SK-N-SH (cell line): ENCODE results near the gene DNAH3. TPM values are rescaled to one million over a fixed set of nuclear protein-coding genes. Genes with fewer than 3 reads are reported as not detected.

Experiments
- CTCF ChIA-PET: fragments of 300-600, 350-600 bp; formaldehyde crosslinking; extraction: SDS; loops from one replicate; lab custom pipeline; 2021; lab: Yijun Ruan, JAX
- POLR2A ChIA-PET: fragments of 350-600 bp; sonication (Branson Sonifier 250); formaldehyde crosslinking; extraction: SDS; loops from one replicate; lab custom pipeline; 2020; ENCODE audit warnings: antibody characterized with exemption, inconsistent platforms; lab: Yijun Ruan, JAX
- DNase-seq: peaks from one replicate; pipeline ENCODE4 v3.0.0; 2012
- H2AFZ ChIP-seq: fragments of 200-600 bp; sonication (generic); 2 replicates; pipeline ENCODE4 v1.8.1; 2016; ENCODE audit warnings: antibody characterized with exemption, mild to moderate bottlenecking, low read depth
- H3F3A ChIP-seq: fragments of 200-600 bp; sonication (generic); replicated peaks from 2 replicates; pipeline ENCODE3; 2016; ENCODE audit warnings: antibody characterized with exemption, mild to moderate bottlenecking; ENCODE audit not compliant: insufficient read depth
- H3K27ac ChIP-seq, 2 experiments: fragments of 200-500 bp in 1 of 2; fragments of 200-600 bp in 1 of 2; sonication (Bioruptor generic) in 1 of 2; sonication (generic), shearing (Covaris generic) in 1 of 2; 2 replicates each; pipeline versions ENCODE4 v1.5.1 to v1.6.1; 2014 to 2016; ENCODE audit warnings: low read depth in 2 of 2, inconsistent platforms in 1 of 2, low read length in 1 of 2, mild to moderate bottlenecking in 1 of 2, mixed read lengths in 1 of 2
- H3K27me3 ChIP-seq: fragments of 200-600 bp; sonication (generic), shearing (Covaris generic); 2 replicates; pipeline ENCODE4 v1.6.1; 2016; ENCODE audit warnings: mixed run types; ENCODE audit not compliant: insufficient read depth
- H3K36me3 ChIP-seq, 2 experiments: fragments of 200-500 bp in 1 of 2; fragments of 200-600 bp in 1 of 2; sonication (Bioruptor generic) in 1 of 2; sonication (generic) in 1 of 2; replicated peaks in 1 of 2; 2 replicates each; pipeline versions ENCODE3 to v1.5.1; 2014 to 2016; ENCODE audit warnings: low read length in 1 of 2, mild to moderate bottlenecking in 1 of 2; ENCODE audit not compliant: insufficient read depth in 2 of 2, control insufficient read depth in 1 of 2
- H3K4me1 ChIP-seq, 2 experiments: fragments of 200-500 bp in 1 of 2; fragments of 200-600 bp in 1 of 2; sonication (Bioruptor generic) in 1 of 2; sonication (generic), shearing (Covaris generic) in 1 of 2; 2 replicates each; pipeline versions ENCODE4 v1.5.1 to v1.6.1; 2014 to 2016; ENCODE audit warnings: low read depth in 1 of 2, low read length in 1 of 2, mixed run types in 1 of 2; ENCODE audit not compliant: insufficient read depth in 2 of 2, control insufficient read depth in 1 of 2
- H3K4me2 ChIP-seq: fragments of 200-600 bp; sonication (generic), shearing (Covaris generic); 2 replicates; pipeline ENCODE4 v1.6.1; 2017; ENCODE audit warnings: mixed run types
- H3K4me3 ChIP-seq, 2 experiments: fragments of 200-500 bp in 1 of 2; fragments of 200-600 bp in 1 of 2; sonication (Bioruptor generic) in 1 of 2; sonication (generic), shearing (Covaris generic) in 1 of 2; 2 replicates each; pipeline versions ENCODE4 v1.5.1 to v1.8.1; 2014 to 2016; ENCODE audit warnings: low read depth in 2 of 2, inconsistent platforms in 1 of 2, low read length in 1 of 2, mild to moderate bottlenecking in 1 of 2, mixed read lengths in 1 of 2, moderate library complexity in 1 of 2
- H3K79me2 ChIP-seq: fragments of 200-600 bp; sonication (generic); 2 replicates; pipeline ENCODE4 v1.8.1; 2017; ENCODE audit warnings: mild to moderate bottlenecking; ENCODE audit not compliant: insufficient read depth
- H3K9ac ChIP-seq: fragments of 200-600 bp; sonication (generic); 2 replicates; pipeline ENCODE4 v1.6.1; 2017; ENCODE audit warnings: mixed run types
- H3K9me2 ChIP-seq: fragments of 200-600 bp; sonication (generic); 2 replicates; pipeline ENCODE4 v1.6.1; 2017; ENCODE audit warnings: mixed run types
- H3K9me3 ChIP-seq: fragments of 200-600 bp; sonication (generic); 2 replicates; pipeline ENCODE4 v1.6.1; 2017; ENCODE audit warnings: mixed run types, mild to moderate bottlenecking, moderate library complexity
- H4K20me1 ChIP-seq: fragments of 200-600 bp; sonication (generic); 2 replicates; pipeline ENCODE4 v1.6.1; 2017; ENCODE audit warnings: mild to moderate bottlenecking, mixed run types; ENCODE audit not compliant: insufficient read depth
- CTCF ChIP-seq: fragments of 200-600 bp; sonication (generic); IDR thresholded peaks from 2 replicates; pipeline ENCODE4 v1.6.1; 2017; ENCODE audit warnings: antibody characterized with exemption, mild to moderate bottlenecking, moderate library complexity
- EZH2phosphoT487 ChIP-seq: fragments of 200-600 bp; sonication (generic); IDR thresholded peaks from 2 replicates; pipeline ENCODE4 v1.6.1; 2017; ENCODE audit warnings: low read depth, mixed run types, mild to moderate bottlenecking, antibody characterized with exemption, moderate library complexity, borderline replicate concordance
- FOSL2 ChIP-seq: IDR thresholded peaks from 2 replicates; pipeline ENCODE4 v1.4.0; 2012; ENCODE audit warnings: low read depth, mild to moderate bottlenecking, moderate library complexity, borderline replicate concordance
- FOXM1 ChIP-seq: IDR thresholded peaks from 2 replicates; pipeline ENCODE4 v1.4.0; 2012; ENCODE audit warnings: low read depth, mild to moderate bottlenecking
- GABPA ChIP-seq: IDR thresholded peaks from 2 replicates; pipeline ENCODE4 v1.4.0; 2012; ENCODE audit warnings: low read depth, mild to moderate bottlenecking
- GATA2 ChIP-seq: sonication (generic); formaldehyde crosslinking; IDR thresholded peaks from 2 replicates; pipeline ENCODE4 v1.5.0; 2020; ENCODE audit warnings: mild to moderate bottlenecking, missing genetic modification reagents
- IRF3 ChIP-seq: fragments of 150-350 bp; IDR thresholded peaks from 2 replicates; pipeline ENCODE4 v1.6.1; 2016; ENCODE audit warnings: mild to moderate bottlenecking, low read depth, low read length
- JUND ChIP-seq: IDR thresholded peaks from 2 replicates; pipeline ENCODE4 v1.4.0; 2012
- MEF2A ChIP-seq: IDR thresholded peaks from 2 replicates; pipeline ENCODE4 v1.4.0; 2012; ENCODE audit warnings: low read depth, borderline replicate concordance
- MXI1 ChIP-seq: IDR thresholded peaks from 2 replicates; pipeline ENCODE4 v1.6.1; 2012; ENCODE audit warnings: mild to moderate bottlenecking, low read depth, low read length, improper control_type of control experiment
- NFIC ChIP-seq: IDR thresholded peaks from 2 replicates; pipeline ENCODE4 v1.4.0; 2012; ENCODE audit warnings: borderline replicate concordance
- PBX3 ChIP-seq: IDR thresholded peaks from 2 replicates; pipeline ENCODE4; 2012
- POLR2AphosphoS5 ChIP-seq: IDR thresholded peaks from 2 replicates; pipeline ENCODE4 v1.6.1; 2012; ENCODE audit warnings: low read depth, low read length
- RAD21 ChIP-seq: IDR thresholded peaks from 2 replicates; pipeline ENCODE4 v1.6.1; 2012; ENCODE audit warnings: mild to moderate bottlenecking, low read length
- RFX5 ChIP-seq: IDR thresholded peaks from 2 replicates; pipeline ENCODE4 v1.6.1; 2012; ENCODE audit warnings: mild to moderate bottlenecking, improper control_type of control experiment, low read length
- TAF1 ChIP-seq: IDR thresholded peaks from 2 replicates; pipeline ENCODE4 v1.6.1; 2012; ENCODE audit warnings: low read depth, mild to moderate bottlenecking, low read length, moderate library complexity, borderline replicate concordance
- TCF12 ChIP-seq: IDR thresholded peaks from 2 replicates; pipeline ENCODE4 v1.4.0; 2012
- USF1 ChIP-seq: IDR thresholded peaks from 2 replicates; pipeline ENCODE4 v1.4.0; 2012; ENCODE audit warnings: low read depth, borderline replicate concordance
- YY1 ChIP-seq: IDR thresholded peaks from 2 replicates; pipeline ENCODE4 v1.4.0; 2012; ENCODE audit warnings: low read depth, mild to moderate bottlenecking
- WGBS: methylation state at CpG from one replicate; pipeline ENCODE4 v1.1.6; 2017; ENCODE audit warnings: low lambda C conversion rate; 5-methylcytosine and 5-hydroxymethylcytosine counted together
- polyA plus RNA-seq, 3 experiments: library from polyadenylated mRNA; depleted of rRNA; stranded (reverse); fragments of >200 nt; gene quantifications; 2 replicates each; pipeline ENCODE4 v1.2.3, GENCODE V29; 2012

DNAH3 gene
- polyA plus RNA-seq, 1 of the 3 experiments (the other 2 are of a cell fraction): not detected

GRCh38 chr16:20920799-20921198 lies 229.8 kb downstream of the DNAH3 start (continued):
- TF ChIP-seq CTCF (no peak), RAD21 (no peak), GATA2 (CRISPR knock-in tag) (no peak), IRF3 (no peak)

- POLR2A ChIA-PET: no interaction called here
- Histone ChIP-seq H3K9me2 (no peaks in the 10 kb centered on the region), H3F3A (no peaks in the 10 kb centered on the region), H3K4me1 (no peaks in the 10 kb centered on the region), H3K36me3 (no peaks in the 10 kb centered on the region), H3K9ac (no peak overlapping the region), H3K9me3 (no peaks in the 10 kb centered on the region), H3K4me3 (no peak overlapping the region), H2AFZ (no peak overlapping the region), H3K27ac (no peak overlapping the region), H3K27me3 (no peaks in the 10 kb centered on the region), H3K79me2 (no peaks in the 10 kb centered on the region), H4K20me1 (no peaks in the 10 kb centered on the region), H3K4me2 (no peak overlapping the region)
- DNase-seq: no peak
- CTCF ChIA-PET: no interaction called here
- no peak for TF ChIP-seq IRF3
- TF ChIP-seq FOSL2: no peak
- TF ChIP-seq POLR2AphosphoS5: no peak
- TF ChIP-seq GABPA: no peak
- no peak for TF ChIP-seq CTCF
- TF ChIP-seq EZH2phosphoT487: no peak
- no peak for TF ChIP-seq MXI1
- TF ChIP-seq YY1: no peak
- TF ChIP-seq TCF12: no peak
- TF ChIP-seq FOXM1: no peak
- no peak for TF ChIP-seq RFX5
- TF ChIP-seq TAF1: no peak
- no peak for TF ChIP-seq MEF2A
- no peak for TF ChIP-seq NFIC
- TF ChIP-seq RAD21: no peak
- TF ChIP-seq USF1: no peak
- no peak for TF ChIP-seq PBX3
- TF ChIP-seq JUND: no peak
- WGBS: 98% methylated on average over 5 of the region's 5 CpGs
Measured at GRCh38 chr16:20920091-20920490, 230.6 kb downstream of the DNAH3 start.
